ENCODE results near the gene SLC41A3. TPM values are rescaled to one million over a fixed set of nuclear protein-coding genes. Genes with fewer than 3 reads are reported as not detected.

The SLC41A3 gene
- total and polyA plus RNA-seq, 2 experiments from 2014 or later: 19.8 to 56.0 TPM

DNA sequence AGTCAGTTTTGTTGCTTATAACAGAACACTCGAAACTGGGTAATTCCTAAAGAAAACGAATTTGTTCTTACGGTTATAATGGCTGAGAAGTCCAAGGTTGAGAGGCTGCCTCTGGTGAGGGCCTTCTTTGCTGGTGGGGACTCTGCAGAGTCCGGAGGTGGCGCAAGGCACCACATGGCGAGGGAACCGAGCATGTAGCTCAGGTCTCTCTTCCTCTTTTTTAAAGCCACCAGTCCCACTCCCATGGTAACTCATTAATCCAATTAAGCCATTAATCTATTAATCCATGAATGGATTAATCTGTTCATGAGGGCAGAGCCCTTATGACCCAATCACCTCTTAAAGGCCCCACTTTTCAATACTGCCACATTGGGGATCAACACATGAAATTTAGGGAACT lies 64.9 kb downstream of the SLC41A3 start:
- no peaks in the 10 kb centered on the region for H3K27me3 ChIP-seq (replicated peaks; ENCODE audit: insufficient read depth)
- no peak overlapping the region for H3K4me2 ChIP-seq (ENCODE audit: unreplicated experiment)
- in situ Hi-C loops (cut with MboI): no loop called here
- H3F3A ChIP-seq (ENCODE audit: insufficient read depth): no peaks in the 10 kb centered on the region
- no peak for DNase-seq
- no peaks in the 10 kb centered on the region for H4K20me1 ChIP-seq (ENCODE audit: insufficient read depth)
- no peak overlapping the region for H3K27ac ChIP-seq
- no peaks in the 10 kb centered on the region for H3K36me3 ChIP-seq (ENCODE audit: low read depth)
- H3K9ac ChIP-seq: no peak overlapping the region
- no peaks in the 10 kb centered on the region for H3K9me3 ChIP-seq (ENCODE audit: low read depth)
- TF ChIP-seq EZH2phosphoT487 (IDR thresholded peaks at IDR 0.05; ENCODE audit: insufficient read depth, low read depth) (no peak), EZH2 (IDR thresholded peaks at IDR 0.05; ENCODE audit: insufficient read depth, poor library complexity, severe bottlenecking) (no peak)
- H3K9me2 ChIP-seq (ENCODE audit: insufficient read depth): no peaks in the 10 kb centered on the region
- no peak overlapping the region for H2AFZ ChIP-seq
- H3K4me1 ChIP-seq (ENCODE audit: insufficient read depth): peaks cover 7% of the 10 kb centered on the region
- H3K4me3 ChIP-seq: no peak overlapping the region
- WGBS, 2 experiments (ENCODE audit: low coverage in 1 of 2, low lambda C conversion rate in 2 of 2, missing lambda C conversion rate in 2 of 2): 94 to 99% methylated on average over 7 of the region's 7 CpGs
- H3K79me2 ChIP-seq (ENCODE audit: insufficient read depth): no peaks in the 10 kb centered on the region

- no peak for DNase-seq
- Histone ChIP-seq H3K36me3 (ENCODE audit: low read depth) (no peaks in the 10 kb centered on the region), H3F3A (ENCODE audit: insufficient read depth) (no peaks in the 10 kb centered on the region), H4K20me1 (ENCODE audit: insufficient read depth) (no peaks in the 10 kb centered on the region), H3K27ac (no peak overlapping the region), H3K4me1 (ENCODE audit: insufficient read depth) (peaks cover 10% of the 10 kb centered on the region), H3K79me2 (ENCODE audit: insufficient read depth) (no peaks in the 10 kb centered on the region), H3K9me3 (ENCODE audit: low read depth) (no peaks in the 10 kb centered on the region), H3K9ac (no peak overlapping the region), H3K4me2 (ENCODE audit: unreplicated experiment) (no peak overlapping the region), H3K9me2 (ENCODE audit: insufficient read depth) (no peaks in the 10 kb centered on the region), H3K27me3 (replicated peaks; ENCODE audit: insufficient read depth) (no peaks in the 10 kb centered on the region), H2AFZ (no peak overlapping the region), H3K4me3 (no peak overlapping the region)
- no peak for TF ChIP-seq EZH2phosphoT487 (IDR thresholded peaks at IDR 0.05; ENCODE audit: insufficient read depth, low read depth)
- TF ChIP-seq EZH2 (IDR thresholded peaks at IDR 0.05; ENCODE audit: insufficient read depth, poor library complexity, severe bottlenecking): no peak
- in situ Hi-C loops (cut with MboI): no loop called here
- 84 to 92% methylated on average over 1 of the region's 1 CpG for WGBS, 2 experiments (ENCODE audit: low coverage in 1 of 2, low lambda C conversion rate in 2 of 2, missing lambda C conversion rate in 2 of 2)
These were observed 65.4 kb downstream of the SLC41A3 start for GRCh38 chr3:126018545-126018944.

DNA sequence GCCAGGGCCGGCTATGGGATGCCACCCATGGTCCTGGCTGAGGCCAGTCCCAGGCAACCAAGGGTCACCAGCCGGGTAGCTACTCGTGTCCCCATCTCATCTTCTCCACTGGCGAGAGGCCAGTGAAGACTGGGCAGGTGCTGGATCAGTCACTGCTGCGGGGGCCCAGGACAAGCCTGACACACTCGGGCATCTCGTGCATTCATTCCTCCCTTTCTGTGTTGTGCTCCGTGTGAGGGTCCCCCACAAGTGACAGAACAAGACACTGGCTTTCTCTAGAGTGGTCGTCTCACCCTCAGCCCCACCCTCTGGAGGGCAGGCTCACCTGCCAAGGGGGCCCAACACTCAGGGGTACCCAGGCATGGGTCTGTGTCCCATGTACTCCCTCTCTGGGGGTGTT lies 66.6 kb downstream of the SLC41A3 start:
- no peak overlapping the region for H3K4me3 ChIP-seq
- no peaks in the 10 kb centered on the region for H3K9me3 ChIP-seq (ENCODE audit: low read depth)
- H3K27me3 ChIP-seq (replicated peaks; ENCODE audit: insufficient read depth): no peaks in the 10 kb centered on the region
- no peak for TF ChIP-seq EZH2 (IDR thresholded peaks at IDR 0.05; ENCODE audit: insufficient read depth, poor library complexity, severe bottlenecking)
- TF ChIP-seq EZH2phosphoT487 (IDR thresholded peaks at IDR 0.05; ENCODE audit: insufficient read depth, low read depth): no peak
- H3K27ac ChIP-seq: no peak overlapping the region
- no peaks in the 10 kb centered on the region for H3K36me3 ChIP-seq (ENCODE audit: low read depth)
- H3K9me2 ChIP-seq (ENCODE audit: insufficient read depth): no peaks in the 10 kb centered on the region
- H3K4me2 ChIP-seq (ENCODE audit: unreplicated experiment): no peak overlapping the region
- DNase-seq: no peak
- WGBS, 2 experiments (ENCODE audit: low coverage in 1 of 2, low lambda C conversion rate in 2 of 2, missing lambda C conversion rate in 2 of 2): 88 to 90% methylated on average over 9 of the region's 9 CpGs
- no peaks in the 10 kb centered on the region for H3F3A ChIP-seq (ENCODE audit: insufficient read depth)
- no peak overlapping the region for H3K9ac ChIP-seq
- no peaks in the 10 kb centered on the region for H4K20me1 ChIP-seq (ENCODE audit: insufficient read depth)
- no peak overlapping the region for H2AFZ ChIP-seq
- no peaks in the 10 kb centered on the region for H3K79me2 ChIP-seq (ENCODE audit: insufficient read depth)
- in situ Hi-C loops (cut with MboI): no loop called here
- H3K4me1 ChIP-seq (ENCODE audit: insufficient read depth): peaks cover 10% of the 10 kb centered on the region

DNA sequence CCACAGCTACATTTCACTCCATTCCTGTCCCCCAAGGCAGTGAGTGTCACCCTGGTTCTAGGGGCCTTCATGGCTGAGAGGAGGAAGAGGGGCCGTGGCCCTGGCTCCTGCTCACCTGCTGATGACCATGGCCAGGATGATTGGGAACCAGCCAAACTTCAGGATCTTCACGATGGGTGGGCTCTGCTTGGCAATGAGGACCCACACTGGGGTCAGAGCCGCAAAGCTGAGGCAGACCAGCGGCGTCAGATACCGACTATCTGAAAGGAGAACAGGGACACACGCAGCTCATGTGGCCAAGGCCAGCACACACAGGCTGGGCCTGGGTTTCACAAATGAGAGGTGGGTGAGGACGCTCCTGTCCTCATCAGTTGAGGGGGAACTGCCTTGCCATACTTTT lies 67.3 kb downstream of the SLC41A3 start:
- H3K79me2 ChIP-seq (ENCODE audit: insufficient read depth): no peaks in the 10 kb centered on the region
- H3K4me3 ChIP-seq: no peak overlapping the region
- H3K9me3 ChIP-seq (ENCODE audit: low read depth): no peaks in the 10 kb centered on the region
- TF ChIP-seq EZH2phosphoT487 (IDR thresholded peaks at IDR 0.05; ENCODE audit: insufficient read depth, low read depth) (no peak), EZH2 (IDR thresholded peaks at IDR 0.05; ENCODE audit: insufficient read depth, poor library complexity, severe bottlenecking) (no peak)
- H3K27ac ChIP-seq: no peak overlapping the region
- H3K36me3 ChIP-seq (ENCODE audit: low read depth): no peaks in the 10 kb centered on the region
- no peak for DNase-seq
- no peaks in the 10 kb centered on the region for H3K27me3 ChIP-seq (replicated peaks; ENCODE audit: insufficient read depth)
- no peak overlapping the region for H3K9ac ChIP-seq
- in situ Hi-C loops (cut with MboI): no loop called here
- no peaks in the 10 kb centered on the region for H4K20me1 ChIP-seq (ENCODE audit: insufficient read depth)
- no peaks in the 10 kb centered on the region for H3F3A ChIP-seq (ENCODE audit: insufficient read depth)
- no peak overlapping the region for H2AFZ ChIP-seq
- H3K9me2 ChIP-seq (ENCODE audit: insufficient read depth): no peaks in the 10 kb centered on the region
- peaks cover 10% of the 10 kb centered on the region for H3K4me1 ChIP-seq (ENCODE audit: insufficient read depth)
- WGBS, 2 experiments (ENCODE audit: low coverage in 1 of 2, low lambda C conversion rate in 2 of 2, missing lambda C conversion rate in 2 of 2): 94 to 99% methylated on average over 8 of the region's 8 CpGs
- no peak overlapping the region for H3K4me2 ChIP-seq (ENCODE audit: unreplicated experiment)

DNA sequence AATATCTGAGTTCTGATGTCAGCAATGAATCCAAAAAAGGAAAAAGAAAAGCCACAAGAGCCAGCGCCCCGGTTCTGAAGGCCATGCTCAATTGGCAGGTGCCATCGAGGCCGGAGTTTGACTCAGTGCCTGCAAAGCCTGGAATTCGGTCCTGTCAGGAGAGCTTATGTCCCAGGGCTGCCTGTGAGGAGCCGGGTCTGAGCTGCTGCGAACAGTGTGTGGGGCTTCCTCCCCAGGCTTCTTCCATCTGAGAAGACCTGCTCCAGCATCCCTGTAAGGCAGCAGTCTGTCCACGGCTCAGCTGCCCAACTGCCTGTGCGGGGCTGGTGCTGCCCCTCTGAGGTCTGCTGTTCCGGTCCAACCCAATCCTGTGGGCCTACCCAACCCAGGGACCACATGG lies 68.8 kb downstream of the SLC41A3 start:
- no peaks in the 10 kb centered on the region for H3K9me3 ChIP-seq (ENCODE audit: low read depth)
- no peaks in the 10 kb centered on the region for H3K79me2 ChIP-seq (ENCODE audit: insufficient read depth)
- H3K4me3 ChIP-seq: no peak overlapping the region
- no peaks in the 10 kb centered on the region for H3F3A ChIP-seq (ENCODE audit: insufficient read depth)
- H3K36me3 ChIP-seq (ENCODE audit: low read depth): no peaks in the 10 kb centered on the region
- no peak overlapping the region for H3K9ac ChIP-seq
- H3K27me3 ChIP-seq (replicated peaks; ENCODE audit: insufficient read depth): no peaks in the 10 kb centered on the region
- peaks cover 10% of the 10 kb centered on the region for H3K4me1 ChIP-seq (ENCODE audit: insufficient read depth)
- H3K4me2 ChIP-seq (ENCODE audit: unreplicated experiment): no peak overlapping the region
- WGBS, 2 experiments (ENCODE audit: low coverage in 1 of 2, low lambda C conversion rate in 2 of 2, missing lambda C conversion rate in 2 of 2): 72 to 73% methylated on average over 10 of the region's 10 CpGs
- no peaks in the 10 kb centered on the region for H3K9me2 ChIP-seq (ENCODE audit: insufficient read depth)
- in situ Hi-C loops (cut with MboI): no loop called here
- H2AFZ ChIP-seq: no peak overlapping the region
- no peak overlapping the region for H3K27ac ChIP-seq
- no peaks in the 10 kb centered on the region for H4K20me1 ChIP-seq (ENCODE audit: insufficient read depth)
- DNase-seq: no peak
- TF ChIP-seq EZH2 (IDR thresholded peaks at IDR 0.05; ENCODE audit: insufficient read depth, poor library complexity, severe bottlenecking) (no peak), EZH2phosphoT487 (IDR thresholded peaks at IDR 0.05; ENCODE audit: insufficient read depth, low read depth) (no peak)
